ENCODE results near the gene FOXA3. TPM values are rescaled to one million over a fixed set of nuclear protein-coding genes. Genes with fewer than 3 reads are reported as not detected.
"Not testable (repeated sequence)": the region's sequence is repeated elsewhere in the genome, so short reads cannot be mapped to it uniquely, and the experiment has no call there.

FOXA3 gene
- total RNA-seq, 3 donors from 2014 or later, result 14.1 to 33.7 (median 32.9) TPM

- H3K9me3 ChIP-seq, result no peaks in the 10 kb centered on the region
- intact Hi-C loops (cut with DNase I, micrococcal nuclease), result no loop called here
- ATAC-seq (no peak), DNase-seq (no peak)
- H3K36me3 ChIP-seq (ENCODE audit: low read depth), result no peaks in the 10 kb centered on the region
- no peaks in the 10 kb centered on the region for H3K4me1 ChIP-seq (ENCODE audit: low read depth)
- no peak overlapping the region for H3K4me3 ChIP-seq
- TF ChIP-seq CTCF (IDR thresholded peaks at IDR 0.05), result no peak
Observed at GRCh38 chr19:45895519-45895972, 31.4 kb downstream of the FOXA3 start.

- H3K36me3 ChIP-seq (ENCODE audit: low read depth); H3K9me3 ChIP-seq; intact Hi-C loops (cut with DNase I, micrococcal nuclease); H3K4me1 ChIP-seq (ENCODE audit: low read depth); H3K4me3 ChIP-seq; ATAC-seq; DNase-seq: not testable (repeated sequence)
Observed at GRCh38 chr19:45895983-45896599, 32.0 kb downstream of the FOXA3 start.

- no peak for TF ChIP-seq CTCF (IDR thresholded peaks at IDR 0.05)
- intact Hi-C loops (cut with DNase I, micrococcal nuclease), result no loop called here
- H3K9me3 ChIP-seq, result no peaks in the 10 kb centered on the region
- no peaks in the 10 kb centered on the region for H3K36me3 ChIP-seq (ENCODE audit: low read depth)
- ATAC-seq, result no peak
- no peak for DNase-seq
- peaks cover 12% of the 10 kb centered on the region for H3K4me1 ChIP-seq (ENCODE audit: low read depth)
- no peak overlapping the region for H3K4me3 ChIP-seq
Observed at GRCh38 chr19:45897261-45897812, 33.2 kb downstream of the FOXA3 start.

GRCh38 chr19:45899253-45899652 lies 35.1 kb downstream of the FOXA3 start:
- TF ChIP-seq CTCF (IDR thresholded peaks at IDR 0.05), result no peak
- H3K36me3 ChIP-seq (ENCODE audit: low read depth), result no peaks in the 10 kb centered on the region
- peaks cover 23% of the 10 kb centered on the region for H3K4me1 ChIP-seq (ENCODE audit: low read depth)
- H3K9me3 ChIP-seq, result no peaks in the 10 kb centered on the region
- DNase-seq, result no peak
- no peak for ATAC-seq
- H3K4me3 ChIP-seq, result no peak overlapping the region
- intact Hi-C loops (cut with DNase I, micrococcal nuclease), result no loop called here

GRCh38 chr19:45899919-45900589 lies 35.9 kb downstream of the FOXA3 start:
- H3K9me3 ChIP-seq, result no peaks in the 10 kb centered on the region
- ATAC-seq, result no peak
- no peak for TF ChIP-seq CTCF (IDR thresholded peaks at IDR 0.05)

GRCh38 chr19:45900738-45901431 lies 36.8 kb downstream of the FOXA3 start:
- H3K4me1 ChIP-seq (ENCODE audit: low read depth), result peaks cover 23% of the 10 kb centered on the region
- no peak for ATAC-seq
- H3K36me3 ChIP-seq (ENCODE audit: low read depth), result no peaks in the 10 kb centered on the region
- intact Hi-C loops (cut with DNase I, micrococcal nuclease), result no loop called here
- H3K4me3 ChIP-seq, result no peak overlapping the region
- no peak for TF ChIP-seq CTCF (IDR thresholded peaks at IDR 0.05)
- DNase-seq, result no peak
- H3K9me3 ChIP-seq, result no peaks in the 10 kb centered on the region

More at GRCh38 chr19:45899919-45900589, 35.9 kb downstream of the FOXA3 start:
- Histone ChIP-seq H3K4me3 (no peak overlapping the region), H3K4me1 (ENCODE audit: low read depth) (peaks cover 23% of the 10 kb centered on the region), H3K36me3 (ENCODE audit: low read depth) (no peaks in the 10 kb centered on the region)
- DNase-seq, result no peak
- intact Hi-C loops (cut with DNase I, micrococcal nuclease), result no loop called here

Measured in mucosa of descending colon (tissue), 3 donors.